HUES64 (cell line): Measurements from ENCODE around the gene ARL6IP4.

ENCODE experiments used
- H3K27ac ChIP-seq: 2 replicates; pipeline ENCODE4 v1.7.0; 2013; ENCODE audit warnings: low read depth, low read length, inconsistent platforms
- H3K27me3 ChIP-seq: 2 replicates; pipeline ENCODE4 v1.6.1; 2013; ENCODE audit warnings: mild to moderate bottlenecking, low read length; ENCODE audit not compliant: insufficient read depth
- H3K36me3 ChIP-seq: 2 replicates; pipeline ENCODE4 v1.6.1; 2013; ENCODE audit warnings: mild to moderate bottlenecking, low read length; ENCODE audit not compliant: insufficient read depth
- H3K4me1 ChIP-seq: 2 replicates; pipeline ENCODE4 v1.6.1; 2013; ENCODE audit warnings: mild to moderate bottlenecking, low read length, moderate library complexity; ENCODE audit not compliant: insufficient read depth
- H3K4me3 ChIP-seq: 2 replicates; pipeline ENCODE4 v1.5.1; 2013; ENCODE audit warnings: mild to moderate bottlenecking, low read length, moderate library complexity
- H3K9ac ChIP-seq: 2 replicates; pipeline ENCODE4 v1.6.1; 2013; ENCODE audit warnings: mild to moderate bottlenecking, low read depth, low read length
- H3K9me3 ChIP-seq: 2 replicates; pipeline ENCODE4 v1.6.1; 2013; ENCODE audit warnings: low read depth, low read length; ENCODE audit not compliant: insufficient read depth
- WGBS: fragments of 150-250, 120-280 bp; methylation state at CpG from one replicate; pipeline ENCODE4 v1.1.7; 2013; ENCODE audit warnings: missing lambda C conversion rate; 5-methylcytosine and 5-hydroxymethylcytosine counted together

Gene ARL6IP4

DNA sequence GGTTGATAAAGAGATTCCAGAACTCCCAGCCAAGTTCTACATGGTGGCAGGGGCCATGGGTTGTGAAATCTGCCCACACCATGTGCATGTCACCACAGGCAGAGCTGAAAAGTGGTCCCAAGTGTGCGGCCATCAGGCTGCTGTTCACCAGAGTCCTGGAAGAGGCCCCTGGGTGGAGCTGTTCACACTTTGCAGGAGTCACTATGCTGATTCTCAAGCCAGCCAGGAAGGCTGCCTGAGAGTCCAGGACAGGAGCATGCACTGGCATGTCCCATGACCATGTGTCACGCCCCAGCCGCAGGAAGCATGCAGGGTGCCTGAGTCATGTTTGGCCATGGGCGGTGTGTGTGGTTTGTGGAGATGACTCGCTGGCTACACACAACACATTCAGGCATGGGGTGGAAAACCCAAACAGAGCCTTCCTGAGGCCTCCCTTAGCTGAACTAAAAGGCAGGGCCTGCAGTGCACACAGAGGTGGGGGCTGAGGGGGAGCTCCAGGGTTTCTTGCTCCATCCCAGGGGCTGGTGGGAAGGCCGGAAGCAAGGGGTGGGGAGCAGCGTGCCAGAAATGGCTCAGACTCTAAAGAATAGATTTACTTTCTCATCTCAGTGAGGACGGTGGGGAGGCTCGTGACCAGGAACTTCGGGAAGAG, 33.7 kb upstream of the ARL6IP4 start:
- Histone ChIP-seq H3K36me3 (no peaks in the 10 kb centered on the region), H3K9me3 (no peaks in the 10 kb centered on the region), H3K4me1 (no peaks in the 10 kb centered on the region), H3K27me3 (no peaks in the 10 kb centered on the region), H3K4me3 (no peak overlapping the region), H3K27ac (no peak overlapping the region), H3K9ac (no peak overlapping the region)
- 93% methylated on average over 10 of the region's 10 CpGs for WGBS

DNA sequence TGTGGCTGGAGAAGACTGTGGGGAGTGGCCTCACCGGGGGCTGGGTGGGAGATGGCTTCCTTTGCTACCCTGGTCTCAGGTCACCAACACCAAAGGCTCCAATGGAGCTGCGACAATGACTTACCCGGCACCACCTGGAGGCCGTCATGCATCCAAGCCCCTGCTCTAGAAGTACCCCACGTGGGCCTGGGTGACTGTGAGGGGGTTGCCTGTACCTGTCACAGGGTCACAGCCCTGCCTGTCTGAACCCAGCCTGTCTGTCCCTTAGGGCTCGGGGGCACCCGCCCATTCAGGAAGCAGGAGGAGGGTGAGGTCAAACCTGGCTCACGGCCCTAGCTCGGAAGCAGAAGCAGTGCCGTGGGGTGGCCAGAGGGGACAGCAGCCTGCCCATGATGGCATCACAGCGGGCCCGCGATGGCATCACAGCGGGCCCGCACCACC, 33.1 kb upstream of the ARL6IP4 start:
- no peak overlapping the region for H3K9ac ChIP-seq

DNA sequence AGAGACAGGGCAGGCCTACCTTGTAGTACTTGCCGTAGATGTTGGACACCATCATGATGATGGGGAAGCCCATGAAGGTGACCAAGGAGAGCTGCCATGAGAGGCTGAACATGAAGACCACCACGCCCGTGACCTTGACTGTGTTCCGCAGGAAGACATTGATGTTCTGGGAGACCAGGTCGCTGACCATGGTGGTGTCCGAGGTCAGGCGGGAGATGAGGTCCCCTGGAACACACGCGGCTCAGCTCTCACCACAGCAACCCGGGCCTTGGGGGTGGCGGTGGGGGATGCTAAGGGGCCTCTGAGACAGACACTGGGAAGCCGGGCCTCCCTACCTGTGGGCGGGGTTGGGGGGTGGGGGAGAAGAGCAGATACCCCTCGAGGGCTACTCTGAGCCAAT, 31.9 kb upstream of the ARL6IP4 start:
- no peaks in the 10 kb centered on the region for H3K36me3 ChIP-seq
- no peak overlapping the region for H3K27ac ChIP-seq
- H3K9ac ChIP-seq = no peak overlapping the region
- H3K4me3 ChIP-seq = no peak overlapping the region
- WGBS = 95% methylated on average over 14 of the region's 14 CpGs
- no peaks in the 10 kb centered on the region; the same call in 1 of the 2 replicates for H3K27me3 ChIP-seq
- H3K4me1 ChIP-seq = no peaks in the 10 kb centered on the region
- no peaks in the 10 kb centered on the region for H3K9me3 ChIP-seq

More for the DNA sequence above, 33.1 kb upstream of the ARL6IP4 start:
- no peak overlapping the region for H3K27ac ChIP-seq
- no peaks in the 10 kb centered on the region for H3K36me3 ChIP-seq
- H3K4me1 ChIP-seq = no peaks in the 10 kb centered on the region
- WGBS = 89% methylated on average over 15 of the region's 15 CpGs
- H3K4me3 ChIP-seq = no peak overlapping the region
- no peaks in the 10 kb centered on the region for H3K27me3 ChIP-seq
- H3K9me3 ChIP-seq = no peaks in the 10 kb centered on the region

DNA sequence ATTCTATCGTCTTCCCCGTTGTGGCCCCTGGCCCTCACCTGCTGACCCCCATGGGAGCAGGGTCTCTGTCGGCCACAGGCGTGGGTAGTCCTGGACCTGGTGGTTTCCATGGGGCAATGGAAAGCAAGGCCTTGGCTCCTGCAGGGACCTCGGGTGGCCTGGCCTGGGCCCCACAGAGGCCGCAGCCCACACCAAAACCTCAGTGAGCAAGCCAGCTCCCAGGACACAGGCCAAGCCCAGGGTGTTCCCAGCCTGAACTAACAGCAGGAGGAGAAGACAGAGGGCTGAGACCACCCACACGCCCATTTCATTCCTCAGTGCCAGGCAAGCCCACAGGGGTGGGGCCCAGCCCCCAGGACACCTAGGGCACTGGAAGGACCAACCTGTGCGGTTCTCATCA, 31.1 kb upstream of the ARL6IP4 start:
- Histone ChIP-seq H3K9me3 (no peaks in the 10 kb centered on the region), H3K36me3 (no peaks in the 10 kb centered on the region), H3K4me3 (no peak overlapping the region), H3K27ac (no peak overlapping the region), H3K9ac (no peak overlapping the region), H3K4me1 (no peaks in the 10 kb centered on the region), H3K27me3 (no peaks in the 10 kb centered on the region; the same call in 1 of the 2 replicates)
- WGBS = 93% methylated on average over 8 of the region's 8 CpGs

DNA sequence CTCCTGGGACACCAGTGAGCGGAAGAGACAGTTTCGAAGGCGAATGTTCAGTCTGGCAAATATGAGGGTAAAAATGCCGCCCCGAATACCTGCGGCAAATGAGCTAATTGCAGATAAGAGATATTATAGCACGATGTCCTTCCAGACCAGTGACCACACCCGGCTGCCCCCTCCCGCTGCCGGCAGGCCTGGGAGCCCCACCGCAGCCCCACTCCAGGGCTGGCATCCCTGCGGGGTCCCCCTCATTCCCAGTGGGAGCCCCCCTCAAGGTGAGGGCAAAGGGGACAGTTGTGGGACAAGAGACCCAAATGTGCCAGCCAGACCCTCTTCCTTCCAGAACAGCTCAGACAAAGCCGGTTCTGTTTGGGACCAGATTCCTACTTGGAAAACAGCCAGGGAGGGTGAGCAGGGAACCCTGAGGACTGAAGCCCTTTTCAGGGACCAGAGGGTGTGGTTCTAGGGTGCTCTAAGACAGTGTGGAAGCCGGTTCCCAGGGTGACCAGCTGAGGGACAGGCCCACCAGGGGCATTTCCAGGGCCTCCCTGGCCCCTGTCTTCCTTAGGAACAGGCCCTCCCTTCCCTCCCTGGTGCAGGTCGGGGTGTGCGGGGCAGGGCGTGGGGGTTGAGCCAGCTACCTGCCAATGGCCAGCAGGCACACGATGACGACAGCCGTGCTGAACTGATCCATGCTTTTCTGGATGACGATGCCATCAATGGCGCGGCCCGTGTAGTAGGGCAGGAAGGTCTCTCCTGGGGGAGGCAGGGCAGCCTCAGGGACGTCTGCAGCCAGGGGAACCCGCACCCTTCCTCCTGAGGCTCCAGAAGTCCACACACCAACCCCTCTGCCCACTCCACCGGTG, 30.4 kb upstream of the ARL6IP4 start:
- Histone ChIP-seq H3K4me3 (no peak overlapping the region), H3K4me1 (no peaks in the 10 kb centered on the region), H3K27me3 (no peaks in the 10 kb centered on the region; the same call in 1 of the 2 replicates), H3K36me3 (no peaks in the 10 kb centered on the region), H3K9ac (no peak overlapping the region), H3K9me3 (no peaks in the 10 kb centered on the region), H3K27ac (no peak overlapping the region)
- WGBS = 95% methylated on average over 27 of the region's 27 CpGs

DNA sequence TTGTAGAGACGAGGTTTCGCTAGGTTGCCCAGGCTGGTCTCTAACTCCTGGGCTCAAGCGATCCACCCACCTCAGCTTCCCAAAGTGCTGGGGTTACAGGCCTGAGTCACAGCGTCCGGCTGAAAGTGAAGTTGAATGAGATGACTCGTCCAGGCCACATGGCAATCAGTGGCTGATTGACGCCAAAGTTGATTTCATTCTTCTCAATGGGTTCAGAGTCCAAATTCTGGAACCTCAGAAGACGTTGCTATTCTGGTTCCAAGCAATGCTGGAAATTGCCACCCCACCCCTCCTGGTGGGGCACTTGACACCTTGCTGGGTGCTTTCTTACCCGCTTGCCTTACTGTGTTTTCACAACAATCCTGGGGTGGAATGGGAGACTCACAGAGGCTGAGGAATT, 29.1 kb upstream of the ARL6IP4 start:
- 74% methylated on average over 9 of the region's 9 CpGs for WGBS
- Histone ChIP-seq H3K36me3 (no peaks in the 10 kb centered on the region), H3K27ac (no peak overlapping the region), H3K9ac (no peak overlapping the region), H3K27me3 (no peaks in the 10 kb centered on the region; the same call in 1 of the 2 replicates), H3K4me1 (no peaks in the 10 kb centered on the region), H3K4me3 (no peak overlapping the region), H3K9me3 (no peaks in the 10 kb centered on the region)

DNA sequence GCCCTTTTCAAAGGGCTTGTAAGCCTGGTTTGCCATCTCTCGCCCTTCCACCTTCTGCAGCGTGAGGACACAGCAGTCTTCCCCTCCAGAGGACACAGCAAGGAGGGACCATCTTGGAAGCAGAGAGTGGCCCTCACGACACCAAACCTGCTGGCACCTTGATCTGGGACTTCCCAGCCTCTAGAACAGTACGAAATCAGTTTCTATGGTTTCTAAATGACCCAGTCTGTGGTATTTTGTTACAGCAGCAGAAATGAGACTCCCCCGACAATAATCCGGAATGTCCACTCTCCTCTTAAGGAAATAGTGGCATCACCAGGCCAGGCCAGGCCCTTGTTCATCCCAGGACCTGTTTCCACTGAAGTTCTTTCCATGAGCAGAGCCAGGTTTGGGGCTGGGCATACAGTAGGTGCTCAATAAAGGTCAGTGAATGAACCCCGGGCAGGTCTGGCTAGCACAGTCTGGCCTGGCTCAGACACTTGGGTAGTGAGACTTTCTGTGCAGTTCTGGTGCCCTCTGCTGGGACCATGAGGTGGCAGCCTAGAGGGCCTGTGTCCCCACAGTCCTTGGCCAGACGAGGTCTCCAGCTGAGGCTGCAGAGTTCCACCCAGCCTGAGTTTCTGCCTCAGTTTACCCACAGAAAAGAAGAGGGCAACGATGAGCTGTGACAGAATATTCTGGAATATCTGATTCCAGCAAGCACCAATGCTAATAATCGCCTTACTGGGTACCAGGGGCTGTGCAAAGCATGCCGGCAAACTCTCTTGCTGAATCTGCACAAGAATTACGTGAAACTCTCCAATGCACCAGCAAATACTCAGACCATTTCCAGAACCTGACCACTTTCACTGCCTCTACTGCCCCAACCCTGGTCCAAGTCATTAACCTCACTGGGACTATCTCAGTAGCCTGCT, 28.2 kb upstream of the ARL6IP4 start:
- Histone ChIP-seq H3K9ac (no peak overlapping the region), H3K4me1 (no peaks in the 10 kb centered on the region), H3K36me3 (no peaks in the 10 kb centered on the region), H3K27me3 (no peaks in the 10 kb centered on the region; the same call in 1 of the 2 replicates), H3K27ac (no peak overlapping the region), H3K4me3 (no peak overlapping the region), H3K9me3 (no peaks in the 10 kb centered on the region)
- WGBS = 73% methylated on average over 12 of the region's 12 CpGs

DNA sequence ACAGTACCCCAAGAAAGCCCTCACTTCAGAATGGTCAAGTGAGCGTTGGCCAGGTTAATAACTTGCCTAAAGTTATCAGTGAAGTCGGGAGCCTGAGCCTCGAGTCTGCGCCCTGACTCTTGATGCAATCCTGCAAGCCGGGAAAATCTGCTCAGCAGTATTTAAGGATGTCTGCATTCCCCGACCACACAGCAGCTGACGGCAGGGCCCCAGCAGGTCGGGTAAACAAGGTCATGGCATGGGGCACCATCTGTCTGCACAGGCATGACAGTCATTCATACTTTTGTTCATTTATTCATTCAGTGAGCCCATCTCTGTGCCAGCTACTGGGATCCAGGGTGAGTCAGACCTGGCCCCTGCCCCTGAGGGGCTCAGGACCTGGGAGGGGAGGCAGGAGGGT, 25.3 kb upstream of the ARL6IP4 start:
- Histone ChIP-seq H3K36me3 (no peaks in the 10 kb centered on the region), H3K27ac (no peak overlapping the region), H3K9me3 (no peaks in the 10 kb centered on the region), H3K4me1 (no peaks in the 10 kb centered on the region), H3K4me3 (no peak overlapping the region), H3K27me3 (no peaks in the 10 kb centered on the region; the same call in 1 of the 2 replicates), H3K9ac (no peak overlapping the region)
- 90% methylated on average over 8 of the region's 8 CpGs for WGBS

DNA sequence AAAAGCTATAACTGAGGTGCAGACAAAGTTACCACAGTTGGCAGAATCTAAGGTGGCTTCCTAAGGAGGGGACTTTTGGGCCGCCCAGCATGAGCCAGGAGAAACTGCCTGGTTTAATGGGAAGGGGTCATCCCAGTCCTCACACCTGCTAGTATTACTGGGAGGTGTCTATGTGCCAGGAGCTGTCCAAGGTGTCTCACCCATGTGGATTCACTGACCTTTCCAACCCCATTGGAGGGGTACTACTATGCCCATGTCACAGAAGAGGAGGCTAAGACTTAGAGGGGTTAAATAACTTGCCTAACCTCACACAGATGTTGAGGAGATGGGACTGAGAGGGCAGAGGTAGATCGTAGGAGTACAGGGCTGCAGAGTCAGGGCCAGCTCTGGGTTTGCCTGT, 24.4 kb upstream of the ARL6IP4 start:
- H3K9ac ChIP-seq = no peak overlapping the region
- 93% methylated on average over 2 of the region's 2 CpGs for WGBS

DNA sequence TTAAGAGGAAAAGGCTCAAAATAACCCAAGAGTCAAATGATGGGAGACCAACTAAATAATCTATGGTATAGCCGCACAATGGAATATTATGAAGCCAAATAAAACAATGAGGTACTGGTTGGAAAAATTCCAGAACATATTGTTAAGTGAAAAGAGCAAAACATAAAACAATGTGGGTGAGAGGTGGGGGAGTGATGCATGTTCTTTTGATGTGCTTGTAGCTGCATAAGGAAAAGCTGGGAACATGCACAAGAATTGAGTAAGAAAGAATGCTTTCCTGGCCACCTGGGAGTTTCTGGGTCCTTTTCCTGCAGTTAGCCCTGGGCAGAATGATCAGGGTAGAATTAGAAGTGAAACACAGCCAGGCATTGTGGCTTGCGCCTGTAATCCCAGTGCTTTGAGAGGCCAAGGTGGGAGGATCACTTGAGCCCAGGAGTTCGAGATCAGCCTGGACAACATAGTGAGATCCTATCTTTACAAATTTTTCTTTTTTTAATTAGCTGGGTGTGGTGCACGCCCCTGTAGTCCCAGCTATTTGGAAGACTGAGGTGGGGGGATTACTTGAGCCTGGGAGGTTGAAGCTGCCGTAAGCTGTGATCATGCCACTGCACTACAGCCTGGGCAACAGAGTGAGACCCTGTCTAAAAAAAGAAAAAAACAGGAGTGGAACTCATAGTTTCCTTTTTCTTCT, 22.1 kb upstream of the ARL6IP4 start:
- Histone ChIP-seq H3K27me3 (no peaks in the 10 kb centered on the region), H3K4me3 (no peak overlapping the region), H3K9ac (no peak overlapping the region), H3K36me3 (no peaks in the 10 kb centered on the region), H3K4me1 (no peaks in the 10 kb centered on the region), H3K9me3 (no peaks in the 10 kb centered on the region), H3K27ac (no peak overlapping the region)
- WGBS = 97% methylated on average over 5 of the region's 5 CpGs

More for the DNA sequence above, 24.4 kb upstream of the ARL6IP4 start:
- Histone ChIP-seq H3K27me3 (no peaks in the 10 kb centered on the region; the same call in 1 of the 2 replicates), H3K4me1 (no peaks in the 10 kb centered on the region), H3K4me3 (no peak overlapping the region), H3K36me3 (no peaks in the 10 kb centered on the region), H3K27ac (no peak overlapping the region), H3K9me3 (no peaks in the 10 kb centered on the region)
